GM23248 (cell line): ENCODE measurements around the gene CCNG1. TPM values are rescaled to one million over a fixed set of nuclear protein-coding genes. Genes with fewer than 3 reads are reported as not detected.

Experiments
- DNase-seq: peaks from one replicate; pipeline ENCODE4 v3.0.0-alpha.2; 2015
- H2AFZ ChIP-seq: fragments of 200-600 bp; sonication (generic); 2 replicates; pipeline ENCODE4 v1.6.1; 2016; ENCODE audit warnings: antibody characterized with exemption
- H3F3A ChIP-seq: fragments of 200-600 bp; sonication (generic); 2 replicates; pipeline ENCODE4 v1.6.1; 2016; ENCODE audit warnings: mild to moderate bottlenecking, antibody characterized with exemption, mixed run types; ENCODE audit not compliant: insufficient read depth
- H3K27ac ChIP-seq: fragments of 200-600 bp; sonication (generic); 2 replicates; pipeline ENCODE4 v1.5.1; 2016; ENCODE audit warnings: mild to moderate bottlenecking
- H3K27me3 ChIP-seq: fragments of 200-600 bp; sonication (generic); replicated peaks from 2 replicates; pipeline ENCODE4 v1.6.1; 2016; ENCODE audit warnings: mild to moderate bottlenecking; ENCODE audit not compliant: insufficient read depth
- H3K36me3 ChIP-seq: fragments of 200-600 bp; sonication (generic); 2 replicates; pipeline ENCODE4 v1.6.1; 2016; ENCODE audit warnings: low read depth, mild to moderate bottlenecking
- H3K4me1 ChIP-seq: fragments of 200-600 bp; sonication (generic); 2 replicates; pipeline ENCODE4 v1.6.1; 2016; ENCODE audit warnings: mild to moderate bottlenecking; ENCODE audit not compliant: insufficient read depth
- H3K4me2 ChIP-seq: fragments of 200-600 bp; sonication (generic); one replicate; pipeline ENCODE4 v1.6.1; 2016; ENCODE audit warnings: mild to moderate bottlenecking; ENCODE audit not compliant: unreplicated experiment
- H3K4me3 ChIP-seq: fragments of 200-600 bp; sonication (generic); 2 replicates; pipeline ENCODE4 v1.5.1; 2016; ENCODE audit warnings: mild to moderate bottlenecking
- H3K79me2 ChIP-seq: fragments of 200-600 bp; sonication (generic); 2 replicates; pipeline ENCODE4 v1.6.1; 2016; ENCODE audit warnings: mild to moderate bottlenecking; ENCODE audit not compliant: insufficient read depth
- H3K9ac ChIP-seq: fragments of 200-600 bp; sonication (generic); 2 replicates; pipeline ENCODE4 v1.6.1; 2016; ENCODE audit warnings: mild to moderate bottlenecking
- H3K9me2 ChIP-seq: fragments of 200-600 bp; sonication (generic); 2 replicates; pipeline ENCODE4 v1.6.1; 2016; ENCODE audit warnings: mixed run types, mild to moderate bottlenecking, moderate library complexity; ENCODE audit not compliant: insufficient read depth
- H3K9me3 ChIP-seq: fragments of 200-600 bp; sonication (generic); one replicate; pipeline ENCODE4 v1.6.1; 2017; ENCODE audit warnings: low read depth
- H4K20me1 ChIP-seq: fragments of 200-600 bp; sonication (generic); 2 replicates; pipeline ENCODE4 v1.6.0; 2016; ENCODE audit not compliant: insufficient read depth
- EZH2 ChIP-seq: fragments of 200-600 bp; sonication (generic); IDR thresholded peaks from 2 replicates; pipeline ENCODE4 v1.6.1; 2018; ENCODE audit warnings: antibody characterized with exemption, mild to moderate bottlenecking; ENCODE audit not compliant: insufficient read depth, poor library complexity, severe bottlenecking
- EZH2phosphoT487 ChIP-seq: fragments of 200-600 bp; sonication (generic); IDR thresholded peaks from 2 replicates; pipeline ENCODE4 v1.6.1; 2018; ENCODE audit warnings: antibody characterized with exemption, moderate library complexity, mild to moderate bottlenecking, low read depth; ENCODE audit not compliant: insufficient read depth
- WGBS, 2 experiments: methylation state at CpG; one replicate each; pipeline ENCODE4 v1.1.6; 2015 to 2017; ENCODE audit warnings: low lambda C conversion rate in 2 of 2, low coverage in 1 of 2; ENCODE audit errors: missing lambda C conversion rate in 2 of 2; 5-methylcytosine and 5-hydroxymethylcytosine counted together
- in situ Hi-C: fragments of 300-500 bp; cut with MboI; formaldehyde crosslinking; loops from 2 replicates; pipeline ENCODE4 v1.15.0; 2020
- polyA plus RNA-seq: library from polyadenylated mRNA; unstranded; fragments of >200 nt; fragmentation: Nextera tagmentation; extraction: Ambion mirVana; gene quantifications from 2 replicates; pipeline ENCODE4 v1.2.1, GENCODE V29; 2016
- total RNA-seq: library from RNA; depleted of rRNA; stranded (reverse); fragments of >200 nt; shearing (Covaris generic); gene quantifications from 2 replicates; pipeline ENCODE4 v1.2.3, GENCODE V29; 2014

Gene CCNG1
- total and polyA plus RNA-seq, 2 experiments from 2014 or later = 101 to 166 TPM

- no peak overlapping the region for H2AFZ ChIP-seq
- no peak overlapping the region for H3K27ac ChIP-seq
- in situ Hi-C loops = no loop called here
- no peaks in the 10 kb centered on the region for H3K9me2 ChIP-seq
- H4K20me1 ChIP-seq = no peaks in the 10 kb centered on the region
- TF ChIP-seq EZH2phosphoT487 (no peak), EZH2 (no peak)
- H3K79me2 ChIP-seq = no peaks in the 10 kb centered on the region
- H3K4me2 ChIP-seq = no peak overlapping the region
- H3K4me1 ChIP-seq = no peaks in the 10 kb centered on the region
- no peak overlapping the region for H3K4me3 ChIP-seq
- H3K9ac ChIP-seq = no peak overlapping the region
- WGBS, 2 experiments = 43 to 52% methylated on average over 4 of the region's 4 CpGs
- H3K36me3 ChIP-seq = no peaks in the 10 kb centered on the region
- DNase-seq = no peak
- H3F3A ChIP-seq = no peaks in the 10 kb centered on the region
- 0 out of 2 replicates have a peak, but pooled peaks cover 12% of the 10 kb centered on the region for H3K27me3 ChIP-seq
- no peaks in the 10 kb centered on the region for H3K9me3 ChIP-seq
These were observed 37.5 kb upstream of the CCNG1 start for GRCh38 chr5:163399923-163400322.

GRCh38 chr5:163401271-163401670, 36.1 kb upstream of the CCNG1 start:
- no peak overlapping the region for H2AFZ ChIP-seq
- in situ Hi-C loops = no loop called here
- H3K9ac ChIP-seq = no peak overlapping the region
- no peaks in the 10 kb centered on the region for H3K79me2 ChIP-seq
- no peaks in the 10 kb centered on the region for H3K9me2 ChIP-seq
- H3K9me3 ChIP-seq = no peaks in the 10 kb centered on the region
- no peak for DNase-seq
- H3K4me3 ChIP-seq = no peak overlapping the region
- H3K27ac ChIP-seq = no peak overlapping the region
- H3K4me1 ChIP-seq = no peaks in the 10 kb centered on the region
- 55 to 57% methylated on average over 4 of the region's 4 CpGs for WGBS, 2 experiments
- H3K27me3 ChIP-seq = 0 out of 2 replicates have a peak, but pooled peaks cover 12% of the 10 kb centered on the region
- H3K36me3 ChIP-seq = no peaks in the 10 kb centered on the region
- no peaks in the 10 kb centered on the region for H3F3A ChIP-seq
- H3K4me2 ChIP-seq = no peak overlapping the region
- H4K20me1 ChIP-seq = no peaks in the 10 kb centered on the region
- TF ChIP-seq EZH2phosphoT487 (no peak), EZH2 (no peak)

GRCh38 chr5:163402007-163402406, 35.4 kb upstream of the CCNG1 start:
- TF ChIP-seq EZH2 (no peak), EZH2phosphoT487 (no peak)
- 23 to 35% methylated on average over 2 of the region's 2 CpGs for WGBS, 2 experiments
- in situ Hi-C loops = no loop called here

GRCh38 chr5:163404364-163405173, 32.8 kb upstream of the CCNG1 start:
- Histone ChIP-seq H3K4me2 (no peak overlapping the region), H3K9me2 (no peaks in the 10 kb centered on the region), H3K79me2 (no peaks in the 10 kb centered on the region), H3K27ac (no peak overlapping the region), H2AFZ (no peak overlapping the region), H3F3A (no peaks in the 10 kb centered on the region), H3K36me3 (no peaks in the 10 kb centered on the region), H4K20me1 (no peaks in the 10 kb centered on the region), H3K9ac (no peak overlapping the region), H3K27me3 (0 out of 2 replicates have a peak, but pooled peaks cover 12% of the 10 kb centered on the region), H3K9me3 (no peaks in the 10 kb centered on the region), H3K4me3 (no peak overlapping the region), H3K4me1 (peaks cover 15% of the 10 kb centered on the region)
- DNase-seq = no peak
- in situ Hi-C loops = no loop called here
- 58 to 59% methylated on average over 10 of the region's 10 CpGs for WGBS, 2 experiments
- no peak for TF ChIP-seq EZH2phosphoT487
- no peak for TF ChIP-seq EZH2

More at GRCh38 chr5:163402007-163402406, 35.4 kb upstream of the CCNG1 start:
- Histone ChIP-seq H3K4me2 (no peak overlapping the region), H3K9me2 (no peaks in the 10 kb centered on the region), H3K27me3 (0 out of 2 replicates have a peak, but pooled peaks cover 12% of the 10 kb centered on the region), H3K9me3 (no peaks in the 10 kb centered on the region), H3K9ac (no peak overlapping the region), H3K4me3 (no peak overlapping the region), H3K79me2 (no peaks in the 10 kb centered on the region), H2AFZ (no peak overlapping the region), H4K20me1 (no peaks in the 10 kb centered on the region), H3K27ac (no peak overlapping the region), H3K36me3 (no peaks in the 10 kb centered on the region), H3K4me1 (peaks cover 2% of the 10 kb centered on the region; the same call in 1 of the 2 replicates), H3F3A (no peaks in the 10 kb centered on the region)
- DNase-seq = no peak
